ENCODE data around the gene C9orf78. TPM values are rescaled to one million over a fixed set of nuclear protein-coding genes. Genes with fewer than 3 reads are reported as not detected.

C9orf78 gene
- total RNA-seq, result 31.1 and 31.6 TPM in 2 replicates

GRCh38 chr9:129835128-129835859 lies at the start of gene C9orf78, which contains the start of gene USP20:
Gene C9orf78, minus strand, starts transcription at chr9:129835275. Its CDS starts 54 bp downstream, at chr9:129835221.
Gene USP20, plus strand, starts transcription at chr9:129835458. Its CDS starts 17,098 bp downstream, at chr9:129852556.

GRCh38 chr9:129823935-129824601 lies 11.0 kb downstream of the C9orf78 start, which contains the start of gene TOR1A:
Gene TOR1A, minus strand, starts transcription at chr9:129824136. Its CDS starts 51 bp downstream, at chr9:129824085.

GRCh38 chr9:129802833-129803675 lies 32.0 kb downstream of the C9orf78 start, which contains the start of gene TOR1B:
Gene TOR1B, plus strand, starts transcription at chr9:129803184. Its CDS starts 29 bp downstream, at chr9:129803213.

Other genes with a start within 250 kb of the C9orf78 start
- not detected in 2 replicates for gene C9orf50, start 214.2 kb downstream of the C9orf78 start, total RNA-seq
- gene NTMT1, start 209.1 kb downstream of the C9orf78 start, total RNA-seq, result 26.6 and 32.3 TPM in 2 replicates
- 13.0 and 18.1 TPM in 2 replicates for gene ASB6, start 193.1 kb downstream of the C9orf78 start, total RNA-seq
- 0.24 TPM in 1 of 2 replicates, not detected in the other for gene PRRX2, start 169.6 kb downstream of the C9orf78 start, total RNA-seq
- 20.5 and 25.8 TPM in 2 replicates for gene PTGES, start 82.2 kb downstream of the C9orf78 start, total RNA-seq
- 19.4 and 19.8 TPM in 2 replicates for gene TOR1B, start 32.1 kb downstream of the C9orf78 start, total RNA-seq
- 23.9 and 36.4 TPM in 2 replicates for gene TOR1A, start 11.1 kb downstream of the C9orf78 start, total RNA-seq
- gene USP20, start 183 bp upstream of the C9orf78 start, total RNA-seq, result 6.0 and 6.6 TPM in 2 replicates
- gene FNBP1, start 207.9 kb upstream of the C9orf78 start, total RNA-seq, result 12.6 and 15.2 TPM in 2 replicates
- gene GPR107, start 218.6 kb upstream of the C9orf78 start, total RNA-seq, result 19.3 and 21.1 TPM in 2 replicates